WI38 (cell line): Measurements from ENCODE around the gene CKS1B.

ENCODE experiments used
- H3K4me3 ChIP-seq: 2 replicates; pipeline ENCODE4 v1.5.1; 2011; ENCODE audit warnings: low read depth, mild to moderate bottlenecking, control low read depth, low read length
- CTCF ChIP-seq: IDR thresholded peaks from 2 replicates; pipeline ENCODE4 v1.5.1; 2012; ENCODE audit warnings: low read depth, mild to moderate bottlenecking, control low read depth, low read length

Gene CKS1B

DNA sequence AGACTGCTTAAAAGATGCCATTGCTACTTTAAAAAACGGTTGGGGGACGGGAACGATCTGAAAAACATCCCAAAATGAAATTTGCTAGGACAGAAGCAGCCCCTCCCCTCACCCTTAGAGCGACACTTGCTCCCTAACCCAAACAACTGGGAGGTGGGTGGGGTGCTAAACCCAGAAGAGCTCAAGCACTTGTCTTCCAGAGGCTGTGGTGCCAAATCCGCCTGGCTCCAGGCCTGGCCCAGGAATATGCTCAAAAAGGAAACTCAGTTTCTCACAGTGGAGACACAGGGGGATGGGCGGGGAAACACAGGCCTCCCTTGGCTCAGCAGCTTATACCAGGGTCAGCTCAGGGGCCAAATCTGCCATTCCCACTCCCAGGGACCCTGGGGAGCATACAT is 17.9 kb upstream of the CKS1B start:
- TF ChIP-seq CTCF: no peak
- peak overlapping the region; percentile 67 for H3K4me3 ChIP-seq

DNA sequence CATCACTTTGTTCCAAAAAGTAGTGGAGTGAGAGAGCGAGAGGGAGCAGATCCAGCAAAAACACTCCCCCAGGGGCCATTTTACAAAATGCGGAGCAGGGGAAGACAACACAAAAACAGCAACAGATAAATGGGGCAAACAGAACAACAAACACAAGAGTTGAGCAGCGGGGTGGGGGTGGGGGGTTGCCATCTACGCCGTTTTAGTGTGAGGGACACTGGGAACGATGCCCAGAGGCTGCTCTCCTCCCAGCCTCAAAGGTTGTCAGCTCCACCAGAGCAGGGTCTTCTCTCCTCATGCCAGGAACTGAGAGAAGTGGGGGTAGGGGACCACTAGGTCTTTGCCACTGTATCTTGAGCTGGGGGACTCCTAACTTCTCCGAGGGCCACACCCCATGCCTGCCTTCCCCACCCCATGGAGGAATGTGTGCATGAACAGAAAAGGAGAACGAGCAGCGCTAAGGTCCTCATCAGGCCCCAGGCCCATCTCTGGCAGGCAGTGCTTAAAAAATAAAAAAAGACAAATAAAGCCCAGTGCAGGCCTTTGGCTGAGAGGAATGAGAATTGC is 17.3 kb upstream of the CKS1B start:
- H3K4me3 ChIP-seq: no peak overlapping the region

DNA sequence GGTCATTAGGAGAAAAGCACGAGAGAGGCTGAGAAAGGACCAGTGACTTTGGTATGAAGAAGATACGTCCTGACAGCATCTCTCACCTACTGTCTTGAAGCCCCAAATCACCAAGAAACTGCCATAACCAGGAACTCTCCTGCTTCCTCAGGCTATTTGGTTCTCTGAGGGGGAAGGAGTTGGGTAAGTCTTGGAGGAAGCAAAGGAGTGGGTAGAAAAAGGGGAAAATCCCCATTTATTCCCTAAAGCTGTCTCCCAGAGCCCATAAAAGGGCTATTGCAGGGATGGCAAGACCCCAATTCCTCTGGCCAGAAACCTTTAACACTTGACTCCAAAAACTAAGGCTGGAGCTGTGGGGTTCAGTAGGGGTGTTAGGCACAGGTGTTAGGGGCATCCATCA is 16.4 kb upstream of the CKS1B start:
- H3K4me3 ChIP-seq: no peak overlapping the region
- TF ChIP-seq CTCF: no peak

More for the DNA sequence above, 17.3 kb upstream of the CKS1B start:
- TF ChIP-seq CTCF: no peak

- H3K4me3 ChIP-seq: no peak overlapping the region
- no peak for TF ChIP-seq CTCF
These were observed 15.6 kb upstream of the CKS1B start for GRCh38 chr1:154958681-154959425.

GRCh38 chr1:154959426-154959780 is 15.1 kb upstream of the CKS1B start:
- no peak for TF ChIP-seq CTCF
- no peak overlapping the region for H3K4me3 ChIP-seq

DNA sequence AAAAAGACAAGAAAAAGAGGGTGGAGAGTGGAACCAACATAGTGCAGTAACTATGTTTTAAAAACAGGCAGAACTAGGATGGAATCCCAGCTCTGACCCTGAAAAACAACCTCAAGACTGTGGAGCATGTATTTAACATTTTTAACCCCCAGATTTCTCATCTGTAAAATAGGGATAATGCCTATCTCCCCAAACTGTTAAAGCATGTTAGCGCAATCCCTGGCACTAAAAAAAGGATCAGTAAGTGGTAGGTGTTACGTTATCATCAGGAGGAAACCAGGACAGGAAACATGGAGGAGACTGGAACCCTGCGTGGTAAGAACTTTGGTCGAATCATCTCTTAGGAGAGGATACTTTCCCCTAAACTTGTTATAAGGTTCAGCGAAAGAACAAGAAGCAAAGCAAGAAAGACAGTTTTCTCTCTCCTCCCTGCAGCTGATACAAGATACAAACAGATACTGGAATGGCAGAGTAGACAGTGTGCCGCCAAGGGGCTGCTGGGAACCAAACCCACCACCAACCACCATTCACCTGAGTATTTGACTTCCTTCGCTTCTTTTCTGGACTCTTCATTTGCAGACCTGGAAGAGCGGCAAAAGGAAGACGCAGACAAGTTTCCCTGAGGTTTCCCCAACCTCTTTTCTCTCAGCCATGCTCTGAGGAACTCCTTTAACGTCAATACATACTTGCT is 13.9 kb upstream of the CKS1B start:
- H3K4me3 ChIP-seq: peak overlapping the region; percentile 75
- TF ChIP-seq CTCF: no peak
